Adrenal gland (tissue), 12 donors: Measurements from ENCODE around the gene SHCBP1. TPM values are rescaled to one million over a fixed set of nuclear protein-coding genes. Genes with fewer than 3 reads are reported as not detected.
"Not testable (repeated sequence)": the region's sequence is repeated elsewhere in the genome, so short reads cannot be mapped to it uniquely, and the experiment has no call there.

Experiments
- DNase-seq, 7 donors: peaks; one replicate each; pipeline ENCODE4 v3.0.0-alpha.2; 2019 to 2020
- H3K27ac ChIP-seq, 5 donors: fragments of 200-600 bp; sonication (generic) in 4 of 5; 1 replicate in 3 of 5; 2 replicates in 2 of 5; pipeline versions ENCODE4 v1.5.1 to v1.8.0; 2016 to 2020; ENCODE audit warnings: mild to moderate bottlenecking in 1 of 5
- H3K27me3 ChIP-seq: fragments of 200-600 bp; 2 replicates; pipeline ENCODE4 v1.8.0; 2021
- H3K36me3 ChIP-seq, 2 donors: fragments of 200-600 bp; replicated peaks in 1 of 2; 1 replicate in 1 of 2; 2 replicates in 1 of 2; pipeline versions ENCODE4 v1.5.1 to v1.8.0; 2018 to 2022
- H3K4me1 ChIP-seq, 2 donors: fragments of 200-600 bp; replicated peaks in 1 of 2; 1 replicate in 1 of 2; 2 replicates in 1 of 2; pipeline versions ENCODE4 v1.5.1 to v1.8.0; 2018 to 2021
- H3K4me3 ChIP-seq, 4 donors: fragments of 200-600 bp; sonication (generic) in 3 of 4; one replicate each; pipeline ENCODE4 v1.5.1; 2016 to 2018
- H3K9me3 ChIP-seq, 3 donors: fragments of 200-600 bp; sonication (generic) in 1 of 3; replicated peaks in 1 of 3; 1 replicate in 2 of 3; 2 replicates in 1 of 3; pipeline versions ENCODE4 v1.5.1 to v1.8.0; 2016 to 2021
- CTCF ChIP-seq, 6 experiments: fragments of 450-650 bp in 4 of 6; fragments of 200-600 bp in 2 of 6; sonication (generic) in 1 of 6; IDR thresholded peaks; 1 replicate in 5 of 6; 2 replicates in 1 of 6; pipeline versions ENCODE4 v1.5.1 to v1.8.0; 2016 to 2021; ENCODE audit warnings: antibody characterized with exemption in 6 of 6, mild to moderate bottlenecking in 2 of 6, moderate library complexity in 1 of 6
- POLR2A ChIP-seq, 2 donors: fragments of 450-650 bp; IDR thresholded peaks; one replicate each; pipeline ENCODE4 v1.6.1; 2017; ENCODE audit warnings: antibody characterized with exemption in 2 of 2, mild to moderate bottlenecking in 2 of 2, moderate library complexity in 1 of 2
- WGBS, 4 donors: extraction: QIAGEN DNeasy Blood & Tissue Kit in 2 of 4; methylation state at CpG; one replicate each; pipeline versions ENCODE4 v1.1.5 to v1.1.7; 2013 to 2017; 5-methylcytosine and 5-hydroxymethylcytosine counted together
- intact Hi-C, 2 donors: fragments of 100-400 bp; cut with DNase I; formaldehyde crosslinking; loops; one replicate each; pipeline versions ENCODE4 v1.14.1 to v1.15.0; 2022 to 2023
- polyA plus RNA-seq, 3 donors: library from polyadenylated mRNA; stranded (reverse); fragments of 200-250 nt in 2 of 3; fragments of 350-450 nt in 1 of 3; fragmentation: Illumina TruSeq in 1 of 3; extraction: RNeasy Lipid Tissue Mini Kit (QIAGEN cat#74804) in 1 of 3; gene quantifications; one replicate each; pipeline ENCODE4 v1.2.3, GENCODE V29; 2013 to 2014
- total RNA-seq, 9 donors: library from RNA; depleted of rRNA in 4 of 9; stranded (reverse); fragments of >200 nt in 4 of 9; fragments of 120-200 nt in 1 of 9; fragmentation: NEBNext Ultra II Directional in 1 of 9; extraction: Animal tissue kit (Norgen Biotek cat#: 25700) in 1 of 9; gene quantifications; one replicate each; pipeline versions ENCODE4 v1.1.0 to v1.2.4, GENCODE V29; 2013 to 2023
- donor health status: healthy with polysubstance abuse.
- donor health status: Bipolar disorder and iron deficiency.
- donor health status: DM: yes; HTN: yes; CAD: no.
- donor health status: DM: no; HTN: no; CAD: no.
- donor health status: DM: no; HTN: no; CAD: no.
- donor health status: DM: yes; HTN: yes; CAD: no.

The SHCBP1 gene
- total and polyA plus RNA-seq, 12 donors, result 0.24 to 5.5 (median 1.1) TPM

GRCh38 chr16:46568472-46569230 lies 52.5 kb downstream of the SHCBP1 start:
- no peak for TF ChIP-seq CTCF (IDR thresholded peaks at IDR 0.05)
- intact Hi-C loops, result no loop called here
- WGBS, 4 donors, result 72 to 85% (median 76%) methylated on average over 35 to 42 of the region's 42 CpGs
- H3K4me3 ChIP-seq, result no peak overlapping the region
- H3K27ac ChIP-seq, result no peak overlapping the region
- no peaks in the 10 kb centered on the region for H3K4me1 ChIP-seq
- DNase-seq, result no peak
- no peaks in the 10 kb centered on the region for H3K36me3 ChIP-seq
- no peaks in the 10 kb centered on the region for H3K27me3 ChIP-seq
- no peaks in the 10 kb centered on the region for H3K9me3 ChIP-seq

- WGBS, 4 donors, result 65 to 72% (median 69%) methylated on average over 3 of the region's 3 CpGs
- H3K27me3 ChIP-seq, result no peaks in the 10 kb centered on the region
- TF ChIP-seq CTCF (IDR thresholded peaks at IDR 0.05), result no peak
- no peak for TF ChIP-seq POLR2A (IDR thresholded peaks at IDR 0.05)
- no peaks in the 10 kb centered on the region for H3K36me3 ChIP-seq
- H3K4me1 ChIP-seq, result no peaks in the 10 kb centered on the region
- H3K27ac ChIP-seq, result no peak overlapping the region
- H3K4me3 ChIP-seq, result no peak overlapping the region
- intact Hi-C loops, result no loop called here
- no peak for DNase-seq
- no peaks in the 10 kb centered on the region for H3K9me3 ChIP-seq
Observed at GRCh38 chr16:46562979-46563378, 58.2 kb downstream of the SHCBP1 start.

GRCh38 chr16:46558018-46558417 lies 63.2 kb downstream of the SHCBP1 start:
- Histone ChIP-seq H3K4me3 (no peak overlapping the region), H3K36me3 (no peaks in the 10 kb centered on the region), H3K9me3 (no peaks in the 10 kb centered on the region), H3K27ac (no peak overlapping the region), H3K4me1 (no peaks in the 10 kb centered on the region), H3K27me3 (no peaks in the 10 kb centered on the region)
- WGBS, 4 donors, result 0 to 18% (median 15%) methylated on average over 1 of the region's 1 CpG
- TF ChIP-seq POLR2A (IDR thresholded peaks at IDR 0.05), result no peak
- DNase-seq, result no peak
- intact Hi-C loops, result no loop called here

- no peak for TF ChIP-seq POLR2A (IDR thresholded peaks at IDR 0.05)
- no peak for TF ChIP-seq CTCF (IDR thresholded peaks at IDR 0.05)
- no peak for DNase-seq
- intact Hi-C loops, result no loop called here
- 44 to 60% (median 51%) methylated on average over 3 of the region's 3 CpGs for WGBS, 4 donors
- Histone ChIP-seq H3K4me3 (no peak overlapping the region), H3K27me3 (no peaks in the 10 kb centered on the region), H3K4me1 (no peaks in the 10 kb centered on the region), H3K9me3 (no peaks in the 10 kb centered on the region), H3K36me3 (no peaks in the 10 kb centered on the region), H3K27ac (no peak overlapping the region)
Observed at GRCh38 chr16:46555951-46556350, 65.2 kb downstream of the SHCBP1 start.

GRCh38 chr16:46554435-46554834 lies 66.7 kb downstream of the SHCBP1 start:
- 17 to 19% (median 18%) methylated on average over 14 of the region's 14 CpGs for WGBS, 4 donors
- peak; percentile 47 to 88 (median 77) for DNase-seq
- H3K27me3 ChIP-seq, H3K4me1 ChIP-seq, intact Hi-C loops, H3K27ac ChIP-seq, H3K9me3 ChIP-seq, H3K36me3 ChIP-seq, H3K4me3 ChIP-seq: not testable (repeated sequence)
- TF ChIP-seq CTCF (IDR thresholded peaks at IDR 0.05), result peak; percentile 53 to 76 (median 70)
